ENCODE data around the gene THEM5. TPM values are rescaled to one million over a fixed set of nuclear protein-coding genes. Genes with fewer than 3 reads are reported as not detected.

Gene THEM5
- total RNA-seq, 1 donor from 2014 or later, result not detected

- Histone ChIP-seq H3K9me3 (no peaks in the 10 kb centered on the region), H3K36me3 (no peaks in the 10 kb centered on the region), H3K4me3 (no peak overlapping the region), H3K4me1 (no peaks in the 10 kb centered on the region), H3K27me3 (peaks cover 6% of the 10 kb centered on the region), H3K27ac (no peak overlapping the region)
- no peak for DNase-seq
- intact Hi-C loops (cut with DNase I), result no loop called here
- TF ChIP-seq CTCF (IDR thresholded peaks at IDR 0.05), result no peak
- ATAC-seq, result no peak
Measured at GRCh38 chr1:151799179-151800022, 54.1 kb downstream of the THEM5 start.

GRCh38 chr1:151798571-151798970, 54.9 kb downstream of the THEM5 start:
- Histone ChIP-seq H3K4me1 (no peaks in the 10 kb centered on the region), H3K27me3 (peaks cover 6% of the 10 kb centered on the region), H3K9me3 (no peaks in the 10 kb centered on the region), H3K27ac (no peak overlapping the region), H3K36me3 (no peaks in the 10 kb centered on the region), H3K4me3 (no peak overlapping the region)
- DNase-seq (no peak), ATAC-seq (no peak)
- no peak for TF ChIP-seq CTCF (IDR thresholded peaks at IDR 0.05)
- intact Hi-C loops (cut with DNase I), result no loop called here

Other genes with a start within 250 kb of the THEM5 start
- 62.1 TPM for gene SNX27, start 241.7 kb downstream of the THEM5 start, total RNA-seq
- not detected for gene CELF3, start 136.9 kb downstream of the THEM5 start, total RNA-seq
- gene RIIAD1, start 132.2 kb downstream of the THEM5 start, total RNA-seq, result not detected
- gene MRPL9, start 90.2 kb downstream of the THEM5 start, total RNA-seq, result 54.6 TPM
- gene TDRKH, start 63.2 kb downstream of the THEM5 start, total RNA-seq, result 12.8 TPM
- gene LINGO4, start 48.3 kb downstream of the THEM5 start, total RNA-seq, result 0.29 TPM
- gene RORC, start 21.9 kb downstream of the THEM5 start, total RNA-seq, result 16.4 TPM
- gene C2CD4D, start 13.9 kb downstream of the THEM5 start, total RNA-seq, result 0.29 TPM
- gene THEM4, start 55.8 kb upstream of the THEM5 start, total RNA-seq, result 14.0 TPM
- gene S100A10, start 140.1 kb upstream of the THEM5 start, total RNA-seq, result 643 TPM
- 522 TPM for gene S100A11, start 183.3 kb upstream of the THEM5 start, total RNA-seq
- gene TCHHL1, start 235.4 kb upstream of the THEM5 start, total RNA-seq, result not detected

Measured in upper lobe of right lung (tissue), 1 donor.